Activated gamma-delta T cell treated with Interleukin-2 at 50 U/mL for 16 hours (primary cell): ENCODE data around the gene SYCP2.
"Not testable (repeated sequence)": the region's sequence is repeated elsewhere in the genome, so short reads cannot be mapped to it uniquely, and the experiment has no call there.

Source experiments
- DNase-seq: peaks from one replicate; pipeline ENCODE4 v3.0.0-alpha.2; 2020

Gene SYCP2

GRCh38 chr20:59890035-59890434, 43.4 kb downstream of the SYCP2 start:
- DNase-seq: not testable (repeated sequence)

GRCh38 chr20:59888050-59888449, 45.4 kb downstream of the SYCP2 start:
- DNase-seq: no peak

GRCh38 chr20:59884494-59884893, 48.9 kb downstream of the SYCP2 start:
- DNase-seq: no peak

DNA sequence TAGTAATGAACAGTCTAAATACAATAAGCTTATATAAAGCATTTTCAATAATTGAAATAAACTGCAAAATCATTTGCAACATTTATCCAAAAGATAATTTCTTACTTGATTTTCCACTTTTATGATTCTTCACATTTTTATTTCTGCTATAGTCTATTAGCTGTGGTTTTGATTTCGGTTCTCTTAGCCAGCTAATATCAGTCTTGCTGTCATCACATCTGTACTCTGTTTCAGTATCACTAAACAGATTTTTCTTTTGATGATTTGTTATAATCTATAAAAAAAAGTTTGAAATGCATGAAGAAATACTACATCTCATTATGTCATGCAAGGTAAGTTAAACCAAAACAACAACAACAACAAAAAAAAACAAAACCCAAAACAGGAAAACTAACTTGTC, 53.2 kb downstream of the SYCP2 start:
- no peak for DNase-seq

- no peak for DNase-seq
Observed at GRCh38 chr20:59873409-59873808, 60.0 kb downstream of the SYCP2 start.

- DNase-seq: no peak
Observed at GRCh38 chr20:59871096-59871495, 62.3 kb downstream of the SYCP2 start.

GRCh38 chr20:59866338-59866737, 67.1 kb downstream of the SYCP2 start:
- DNase-seq: no peak

DNA sequence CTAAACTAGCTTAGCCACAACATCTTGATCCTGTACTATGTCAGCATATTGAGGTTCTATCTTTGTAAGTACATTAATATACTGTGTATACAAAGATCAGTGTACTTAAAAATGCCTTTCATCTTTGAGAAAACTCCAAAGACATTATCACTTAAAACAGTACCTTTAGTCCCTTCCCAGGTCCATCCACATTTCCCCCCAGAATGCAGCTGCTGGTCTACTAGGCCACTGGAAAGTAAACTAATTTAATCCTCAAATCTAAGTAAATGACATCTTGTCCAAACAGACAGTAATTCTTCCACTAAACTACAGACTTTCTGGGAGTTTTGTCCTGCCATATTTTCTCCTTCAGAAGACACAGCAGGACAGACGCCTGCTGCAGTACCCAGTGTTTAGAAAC, 68.7 kb downstream of the SYCP2 start:
- DNase-seq: no peak

DNA sequence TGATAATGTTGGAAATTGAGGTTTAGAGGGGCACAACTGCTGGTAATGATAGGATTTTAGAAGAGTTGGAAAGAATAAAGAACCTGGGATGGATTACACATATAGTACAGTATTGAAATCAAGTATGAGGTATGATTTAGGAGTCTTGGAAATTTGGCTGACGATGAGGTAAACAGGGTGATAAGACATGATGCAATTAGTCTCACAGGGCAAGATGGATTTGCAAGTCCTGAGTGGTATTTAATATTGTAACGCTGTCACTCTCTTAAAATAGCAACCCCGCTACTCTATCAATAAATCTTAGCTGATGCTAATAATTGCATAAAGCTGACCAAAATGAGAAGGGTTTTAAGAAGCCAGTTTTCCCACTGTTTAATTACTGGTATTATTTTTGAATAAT, 70.4 kb downstream of the SYCP2 start:
- DNase-seq: no peak

GRCh38 chr20:59861401-59861800, 72.0 kb downstream of the SYCP2 start:
- no peak for DNase-seq

- no peak for DNase-seq
Observed at GRCh38 chr20:59858425-59858824, 75.0 kb downstream of the SYCP2 start.

DNA sequence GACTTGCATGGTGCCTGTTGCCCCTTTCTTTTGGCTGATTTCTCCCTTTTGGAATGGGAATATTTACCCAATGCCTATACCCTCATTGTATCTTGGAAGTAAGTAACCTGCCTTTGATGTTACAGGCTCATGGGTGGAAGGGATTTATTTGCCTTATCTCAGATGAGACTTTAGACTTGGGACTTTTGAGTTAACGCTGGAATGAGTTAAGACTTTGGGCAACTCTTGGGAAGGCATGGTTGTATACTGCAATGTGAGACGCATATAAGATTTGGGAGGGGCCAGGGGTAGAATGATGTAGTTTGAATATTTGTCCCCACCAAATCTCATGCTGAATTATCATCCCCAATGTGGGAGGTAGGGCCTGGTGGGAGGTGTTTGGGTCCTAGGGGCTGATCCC, 75.5 kb downstream of the SYCP2 start:
- no peak for DNase-seq

DNA sequence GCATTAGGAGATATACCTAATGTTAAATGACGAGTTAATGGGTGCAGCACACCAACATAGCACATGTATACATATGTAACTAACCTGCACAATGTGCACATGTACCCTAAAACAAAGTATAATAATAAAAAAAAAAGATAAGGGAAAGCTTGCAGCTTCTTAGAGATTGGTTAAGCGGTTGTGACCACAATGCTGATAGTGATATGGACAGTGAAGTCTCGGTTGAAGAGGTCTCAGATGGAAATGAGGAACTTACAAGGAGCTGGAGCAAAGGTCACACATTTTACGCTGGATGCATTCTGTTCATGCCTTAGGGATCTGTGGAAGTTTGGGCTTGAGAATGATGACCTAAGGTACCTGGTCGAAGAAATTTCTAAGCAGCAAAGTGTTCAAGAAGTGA, 76.5 kb downstream of the SYCP2 start:
- DNase-seq: not testable (repeated sequence)

GRCh38 chr20:59856526-59856925, 76.9 kb downstream of the SYCP2 start:
- DNase-seq: not testable (repeated sequence)

DNA sequence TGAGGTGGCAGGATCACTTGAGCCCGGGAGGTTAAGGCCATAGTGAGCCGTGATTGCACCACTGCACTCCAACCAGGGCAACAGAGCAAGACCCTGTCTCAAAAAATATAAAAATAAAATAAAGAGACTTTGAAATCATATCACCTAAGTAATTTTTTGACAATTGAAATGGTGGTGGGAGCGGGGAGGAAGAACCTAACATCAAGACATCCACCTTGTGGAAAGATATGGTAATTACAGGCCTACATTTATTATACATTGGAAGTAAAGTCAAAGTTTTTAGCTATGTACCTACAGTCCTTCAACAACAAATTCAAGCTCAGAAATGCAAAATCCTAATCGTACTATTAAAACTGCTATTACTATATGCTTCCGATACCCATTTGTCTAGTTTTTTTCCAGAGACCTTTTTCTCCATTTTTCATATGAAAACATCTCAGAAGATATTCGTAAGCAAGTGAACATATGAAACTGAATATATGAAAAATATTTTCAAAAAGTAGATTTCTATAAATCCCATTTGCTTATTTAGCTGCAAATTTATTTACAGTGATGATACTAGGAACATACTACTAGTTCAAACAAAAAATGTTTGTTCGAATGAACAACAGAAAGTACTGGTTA, 83.3 kb downstream of the SYCP2 start:
- DNase-seq: no peak

- no peak for DNase-seq
Observed at GRCh38 chr20:59848182-59848581, 85.3 kb downstream of the SYCP2 start.

GRCh38 chr20:59845472-59845871, 88.0 kb downstream of the SYCP2 start:
- DNase-seq: no peak

DNA sequence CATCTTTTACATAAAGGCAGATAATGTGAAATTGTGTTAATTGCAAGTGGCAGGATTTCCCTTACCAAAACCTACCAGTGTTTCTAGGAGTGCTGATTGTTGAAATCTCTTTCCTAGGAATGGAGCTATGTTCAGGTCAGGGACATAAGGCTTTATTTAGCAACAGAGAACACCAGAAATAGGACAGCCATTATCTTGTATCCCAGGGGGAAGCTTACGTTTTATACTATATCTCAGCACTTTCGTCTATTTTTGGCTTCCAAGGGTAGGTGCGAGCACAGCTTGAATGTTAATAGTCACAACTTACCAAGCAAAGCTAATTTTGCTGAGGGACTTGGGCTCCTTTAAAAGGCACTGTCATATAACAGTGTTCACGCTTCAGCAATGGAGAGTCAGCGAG, 94.0 kb downstream of the SYCP2 start:
- DNase-seq: no peak

DNA sequence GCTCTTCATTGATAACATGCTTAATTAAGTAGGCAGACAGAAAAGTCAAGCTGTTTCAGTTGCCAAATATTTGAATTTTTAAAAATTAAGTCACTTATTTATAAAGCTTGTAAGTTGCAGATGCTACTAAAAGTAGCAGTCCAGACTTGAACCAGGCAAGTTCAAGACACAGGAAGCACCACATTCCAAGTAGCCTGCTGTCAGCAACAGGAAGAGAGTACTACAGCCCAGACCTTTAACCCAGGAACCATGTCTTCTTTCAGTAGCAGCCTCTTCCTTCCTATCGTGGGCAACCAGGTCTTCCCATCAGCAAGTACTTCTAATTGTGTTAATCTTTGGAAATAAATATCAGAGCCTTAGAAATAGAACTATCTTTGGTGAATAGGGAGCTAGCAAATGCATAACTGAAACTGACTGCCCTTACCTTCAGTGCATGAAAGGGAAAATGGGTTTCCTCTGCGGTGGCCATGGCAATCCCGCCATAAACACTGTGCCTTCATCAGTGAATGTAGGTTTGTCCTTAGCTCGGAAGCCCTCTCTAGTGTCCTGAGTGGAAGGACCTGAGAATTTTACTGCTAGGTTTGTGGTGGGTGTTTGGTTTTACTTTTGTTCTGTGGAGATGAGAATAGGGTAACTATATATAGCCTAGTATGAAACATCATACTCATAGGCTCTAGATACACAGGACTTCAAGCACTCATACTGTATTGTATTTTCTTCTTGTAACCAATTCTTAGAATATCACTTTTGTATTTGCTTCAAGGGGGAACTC, 95.6 kb downstream of the SYCP2 start:
- no peak for DNase-seq

DNA sequence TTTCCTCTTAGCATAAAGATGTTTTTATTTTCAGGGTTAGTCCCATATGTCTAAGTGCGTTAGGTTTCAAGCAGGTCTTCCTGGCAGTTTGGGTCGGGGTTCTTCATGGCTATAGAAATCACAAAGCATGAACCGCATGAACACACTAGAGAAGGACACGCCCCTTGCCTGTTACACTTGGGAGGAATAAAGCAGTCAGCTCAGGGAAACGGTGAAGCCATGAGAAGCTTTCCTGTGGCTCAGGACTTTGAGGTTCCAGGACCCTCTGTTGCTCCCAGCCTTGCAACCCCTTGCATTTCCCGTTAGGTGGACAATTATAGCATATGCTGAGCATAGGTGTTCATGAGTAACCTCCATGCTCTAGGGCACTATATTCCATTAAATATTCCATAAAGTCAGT, 96.7 kb downstream of the SYCP2 start:
- DNase-seq: no peak

- DNase-seq: no peak
Observed at GRCh38 chr20:59835448-59836395, 97.7 kb downstream of the SYCP2 start.

GRCh38 chr20:59835057-59835447, 98.4 kb downstream of the SYCP2 start:
- no peak for DNase-seq
